Sigmoid colon (tissue), 4 donors: ENCODE results near the gene LMAN2.

ENCODE experiments used
- EP300 ChIP-seq, 4 donors: sonication (generic); formaldehyde crosslinking; IDR thresholded peaks; one replicate each; pipeline ENCODE4 v1.6.1; 2017; ENCODE audit warnings: antibody characterized with exemption in 4 of 4
- POLR2A ChIP-seq, 2 donors: fragments of 450-650 bp; IDR thresholded peaks; one replicate each; pipeline ENCODE4 v1.6.1; 2016; ENCODE audit warnings: antibody characterized with exemption in 2 of 2, mild to moderate bottlenecking in 2 of 2, moderate library complexity in 2 of 2
- POLR2AphosphoS5 ChIP-seq, 4 donors: sonication (generic); formaldehyde crosslinking; IDR thresholded peaks; one replicate each; pipeline ENCODE4 v1.6.1; 2017; ENCODE audit warnings: antibody characterized with exemption in 4 of 4
- TF ChIP-seq, protein P1 (sequence below), 4 experiments: fragments of 450-650 bp in 3 of 4; fragments of 200-600 bp in 1 of 4; IDR thresholded peaks; one replicate each; pipeline ENCODE4 v1.5.1; 2016 to 2019; ENCODE audit warnings: antibody characterized with exemption in 4 of 4, mild to moderate bottlenecking in 3 of 4, moderate library complexity in 2 of 4

DNA sequence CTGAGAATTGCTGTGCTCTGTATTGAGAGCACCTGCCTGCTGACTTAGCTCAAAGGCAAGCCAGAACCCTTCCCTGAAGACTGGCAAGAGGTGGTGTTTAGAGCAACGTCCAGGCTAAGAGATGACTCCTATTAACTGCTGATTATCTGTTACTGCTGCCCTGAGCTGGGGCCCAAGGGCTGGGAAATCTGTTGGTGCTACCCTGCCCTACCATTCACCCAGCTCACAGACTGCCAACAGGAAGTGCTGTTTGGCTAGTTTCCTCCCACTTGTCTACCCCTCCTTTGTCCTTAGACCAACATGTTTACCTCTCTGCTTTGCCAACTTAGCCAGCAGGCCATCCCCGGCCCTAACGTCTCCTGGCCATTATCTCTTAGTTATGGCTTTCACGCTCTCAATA is 54.9 kb downstream of the LMAN2 start:
- TF ChIP-seq POLR2A (IDR thresholded peaks at IDR 0.05): no peak
- TF ChIP-seq, protein P1, sequence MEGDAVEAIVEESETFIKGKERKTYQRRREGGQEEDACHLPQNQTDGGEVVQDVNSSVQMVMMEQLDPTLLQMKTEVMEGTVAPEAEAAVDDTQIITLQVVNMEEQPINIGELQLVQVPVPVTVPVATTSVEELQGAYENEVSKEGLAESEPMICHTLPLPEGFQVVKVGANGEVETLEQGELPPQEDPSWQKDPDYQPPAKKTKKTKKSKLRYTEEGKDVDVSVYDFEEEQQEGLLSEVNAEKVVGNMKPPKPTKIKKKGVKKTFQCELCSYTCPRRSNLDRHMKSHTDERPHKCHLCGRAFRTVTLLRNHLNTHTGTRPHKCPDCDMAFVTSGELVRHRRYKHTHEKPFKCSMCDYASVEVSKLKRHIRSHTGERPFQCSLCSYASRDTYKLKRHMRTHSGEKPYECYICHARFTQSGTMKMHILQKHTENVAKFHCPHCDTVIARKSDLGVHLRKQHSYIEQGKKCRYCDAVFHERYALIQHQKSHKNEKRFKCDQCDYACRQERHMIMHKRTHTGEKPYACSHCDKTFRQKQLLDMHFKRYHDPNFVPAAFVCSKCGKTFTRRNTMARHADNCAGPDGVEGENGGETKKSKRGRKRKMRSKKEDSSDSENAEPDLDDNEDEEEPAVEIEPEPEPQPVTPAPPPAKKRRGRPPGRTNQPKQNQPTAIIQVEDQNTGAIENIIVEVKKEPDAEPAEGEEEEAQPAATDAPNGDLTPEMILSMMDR (IDR thresholded peaks at IDR 0.05): no peak
- no peak for TF ChIP-seq EP300 (IDR thresholded peaks at IDR 0.05)
- no peak for TF ChIP-seq POLR2AphosphoS5 (IDR thresholded peaks at IDR 0.05)
